Caki2 (cell line): Measurements from ENCODE around the gene GSTO1. TPM values are rescaled to one million over a fixed set of nuclear protein-coding genes. Genes with fewer than 3 reads are reported as not detected.

Source experiments
- DNase-seq: peaks from one replicate; pipeline ENCODE4 v3.0.0-alpha.2; 2015; ENCODE audit warnings: low read depth
- in situ Hi-C: cut with HindIII; loops from 2 replicates; pipeline ENCODE4 v1.10.0; 2016; ENCODE audit warnings: low sequenced_read_pairs, low pct_unique_long_range_greater_than_20kb, mixed read lengths
- total RNA-seq: library from RNA; depleted of rRNA; stranded (reverse); fragments of >200 nt; shearing (Covaris generic); gene quantifications from 2 replicates; pipeline ENCODE4 v1.2.3, GENCODE V29; 2014; ENCODE audit warnings: low replicate concordance; rRNA removed

GSTO1 gene
- total RNA-seq, 1 experiment from 2014 or later = 108 TPM

DNA sequence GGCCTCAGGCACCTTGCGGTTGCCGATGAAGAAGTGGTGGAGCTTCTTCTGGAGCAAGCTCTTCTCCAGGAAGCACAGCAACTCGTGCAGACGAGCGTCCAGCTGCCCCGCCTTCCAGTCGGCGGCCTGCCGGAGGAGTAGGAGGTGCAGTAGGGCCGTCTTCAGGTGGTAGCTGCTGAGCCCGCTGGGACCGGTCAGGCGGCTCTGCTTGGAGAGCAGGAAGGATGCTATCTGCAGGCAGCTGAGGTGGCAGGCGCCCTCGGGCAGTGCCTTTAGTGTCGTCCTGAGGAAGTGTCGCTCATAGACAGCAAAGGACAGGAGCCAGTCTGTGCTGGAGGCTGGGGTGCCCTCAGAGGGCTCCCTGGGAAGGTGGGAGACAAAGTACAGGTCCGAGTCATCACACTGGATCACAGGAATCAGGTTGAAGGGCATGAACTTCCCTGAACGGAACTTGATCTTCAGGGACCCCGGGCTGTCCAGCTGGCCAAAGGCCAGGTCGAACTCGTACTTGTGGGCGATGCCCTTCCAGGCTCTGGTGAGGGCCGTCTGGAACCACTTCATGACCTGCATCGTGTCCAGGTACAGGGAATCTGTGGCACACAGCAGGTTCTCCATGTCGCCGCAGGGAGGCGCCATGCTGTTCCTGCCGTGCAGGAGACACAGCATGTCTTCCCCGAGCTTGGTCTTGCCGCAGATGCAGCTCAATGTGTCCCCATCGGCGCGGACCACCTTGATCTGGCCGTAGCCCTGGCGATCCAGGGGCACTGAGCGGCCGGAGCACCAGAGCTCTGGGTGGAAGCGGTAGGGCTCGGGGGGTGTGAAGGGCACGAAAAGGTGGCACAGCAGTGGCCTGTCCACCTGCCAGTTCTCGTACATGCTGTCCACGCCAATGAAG is 60.1 kb downstream of the GSTO1 start:
- in situ Hi-C loops = no loop called here
- no peak for DNase-seq

GRCh38 chr10:104315486-104315921 is 60.8 kb downstream of the GSTO1 start:
- DNase-seq = no peak
- in situ Hi-C loops = no loop called here

DNA sequence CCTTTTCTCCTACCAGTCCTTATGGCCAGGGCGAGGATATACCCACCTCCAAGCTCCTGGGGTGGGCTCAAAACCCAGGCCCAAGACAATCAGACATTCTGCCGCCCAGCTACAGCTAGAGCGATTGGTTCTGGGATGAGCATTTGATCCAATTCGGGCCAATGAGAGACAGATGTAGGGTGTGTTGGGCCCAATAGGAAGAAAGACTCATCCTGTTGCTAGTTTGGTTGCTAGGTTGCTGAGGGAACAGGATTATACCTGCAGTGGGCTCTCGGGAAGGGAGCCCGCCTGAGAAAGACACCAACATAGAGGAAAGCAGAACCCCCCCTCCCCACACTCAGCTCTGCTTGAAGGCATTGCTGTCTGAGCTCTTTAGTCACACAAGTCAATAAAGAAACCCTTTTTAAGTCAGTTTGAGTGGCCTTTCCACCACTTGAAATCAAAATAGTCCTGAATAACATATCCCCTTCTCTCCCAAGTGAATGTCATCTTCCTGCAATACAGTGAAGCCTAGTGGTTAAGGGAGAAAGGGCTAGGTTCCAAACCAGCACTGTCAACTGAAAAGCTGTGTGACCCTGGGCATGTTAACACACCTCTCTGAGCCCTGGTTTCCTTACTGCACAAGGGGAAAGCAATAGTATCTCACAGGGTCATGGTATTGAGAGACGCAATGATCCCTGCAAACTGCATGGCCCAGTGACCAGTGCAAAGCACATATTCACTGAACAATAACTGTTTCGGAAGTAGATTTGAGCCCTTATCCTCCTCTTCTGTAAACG is 61.8 kb downstream of the GSTO1 start:
- in situ Hi-C loops = no loop called here
- no peak for DNase-seq

Other genes with a start within 250 kb of the GSTO1 start
- gene COL17A1, start 169.0 kb upstream of the GSTO1 start, total RNA-seq = 0.03 TPM in 1 of 2 replicates, not detected in the other
- gene SFR1, start 132.7 kb upstream of the GSTO1 start, total RNA-seq = 15.6 and 20.8 TPM in 2 replicates
- 1.1 and 2.7 TPM in 2 replicates for gene CFAP43, start 22.5 kb upstream of the GSTO1 start, total RNA-seq
- 2.8 and 15.1 TPM in 2 replicates for gene GSTO2, start 14.3 kb downstream of the GSTO1 start, total RNA-seq
- 16.6 and 18.3 TPM in 2 replicates for gene ITPRIP, start 83.6 kb downstream of the GSTO1 start, total RNA-seq
- gene CFAP58, start 98.9 kb downstream of the GSTO1 start, total RNA-seq = 0.07 TPM in 1 of 2 replicates, not detected in the other